Head of caudate nucleus (tissue), 42 donors: ENCODE results near the gene PCDHB10.
"Not testable (repeated sequence)": the region's sequence is repeated elsewhere in the genome, so short reads cannot be mapped to it uniquely, and the experiment has no call there.

Experiments
- DNase-seq, 42 donors: peaks; one replicate each; pipeline versions ENCODE4 v3.0.0 to v3.0.0-alpha.2; 2020 to 2021; ENCODE audit warnings: mixed read lengths in 7 of 42
- intact Hi-C: fragments of 100-400 bp; cut with DNase I; formaldehyde crosslinking; loops from one replicate; pipeline ENCODE4 v1.15.0; 2022

The PCDHB10 gene

DNA sequence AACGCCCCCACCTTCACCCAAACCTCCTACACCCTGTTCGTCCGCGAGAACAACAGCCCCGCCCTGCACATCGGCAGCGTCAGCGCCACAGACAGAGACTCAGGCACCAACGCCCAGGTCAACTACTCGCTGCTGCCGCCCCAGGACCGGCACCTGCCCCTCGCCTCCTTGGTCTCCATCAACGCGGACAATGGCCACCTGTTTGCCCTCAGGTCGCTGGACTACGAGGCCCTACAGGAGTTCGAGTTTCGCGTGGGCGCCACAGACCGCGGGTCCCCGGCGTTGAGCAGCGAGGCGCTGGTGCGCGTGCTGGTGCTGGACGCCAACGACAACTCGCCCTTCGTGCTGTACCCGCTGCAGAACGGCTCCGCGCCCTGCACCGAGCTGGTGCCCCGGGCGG is 32.7 kb downstream of the PCDHB10 start:
- intact Hi-C loops, DNase-seq: not testable (repeated sequence)

- DNase-seq, intact Hi-C loops: not testable (repeated sequence)
These were observed 33.3 kb downstream of the PCDHB10 start for GRCh38 chr5:141225421-141225820.

GRCh38 chr5:141234109-141234667 is 42.0 kb downstream of the PCDHB10 start:
- intact Hi-C loops, result no loop called here
- no peak for DNase-seq

DNA sequence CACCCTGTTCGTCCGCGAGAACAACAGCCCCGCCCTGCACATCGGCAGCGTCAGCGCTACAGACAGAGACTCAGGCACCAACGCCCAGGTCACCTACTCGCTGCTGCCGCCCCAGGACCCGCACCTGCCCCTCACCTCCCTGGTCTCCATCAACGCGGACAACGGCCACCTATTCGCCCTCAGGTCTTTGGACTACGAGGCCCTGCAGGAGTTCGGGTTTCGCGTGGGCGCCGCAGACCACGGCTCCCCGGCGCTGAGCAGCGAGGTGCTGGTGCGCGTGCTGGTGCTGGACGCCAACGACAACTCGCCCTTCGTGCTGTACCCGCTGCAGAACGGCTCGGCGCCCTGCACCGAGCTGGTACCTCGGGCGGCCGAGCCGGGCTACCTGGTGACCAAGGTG is 43.8 kb downstream of the PCDHB10 start:
- DNase-seq, intact Hi-C loops: not testable (repeated sequence)

DNA sequence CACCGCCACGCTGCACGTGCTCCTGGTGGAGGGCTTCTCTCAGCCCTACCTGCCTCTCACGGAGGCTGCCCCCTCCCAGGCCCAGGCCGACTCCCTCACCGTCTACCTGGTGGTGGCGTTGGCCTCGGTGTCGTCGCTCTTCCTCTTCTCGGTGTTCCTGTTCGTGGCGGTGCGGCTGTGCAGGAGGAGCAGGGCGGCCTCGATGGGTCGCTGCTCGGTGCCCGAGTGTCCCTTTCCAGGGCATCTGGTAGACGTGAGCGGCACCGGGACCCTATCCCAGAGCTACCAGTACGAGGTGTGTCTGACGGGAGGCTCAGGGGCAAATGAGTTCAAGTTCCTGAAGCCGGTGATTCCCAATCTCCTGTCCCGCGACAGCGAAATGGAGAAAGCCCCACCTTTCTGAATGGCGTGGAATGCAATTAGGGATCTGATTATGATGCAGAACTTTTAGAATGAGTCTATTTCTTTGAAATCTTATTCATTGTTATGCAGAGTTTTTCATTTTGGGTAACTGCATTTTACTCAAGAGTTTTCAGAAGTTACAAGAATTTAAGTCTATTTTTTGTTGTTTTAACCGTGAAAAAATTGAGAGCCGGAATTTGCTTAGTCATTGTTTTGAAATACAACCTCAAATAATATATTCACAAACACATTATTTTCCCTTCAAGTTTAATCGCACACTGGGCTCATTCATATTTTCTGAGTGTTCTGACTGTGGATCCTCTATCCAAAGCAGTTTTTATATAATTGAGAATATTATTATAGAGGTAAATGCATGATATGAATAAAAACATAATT is 44.6 kb downstream of the PCDHB10 start:
- intact Hi-C loops, result no loop called here
- DNase-seq, result no peak

GRCh38 chr5:141241496-141241895 is 49.3 kb downstream of the PCDHB10 start:
- DNase-seq, result no peak
- intact Hi-C loops, result no loop called here
